Loucy (cell line): ENCODE results near the gene GRN.

Experiments
- CTCF ChIP-seq: fragments of 200-600 bp; sonication (generic); conservative IDR thresholded peaks from 2 replicates; pipeline ENCODE4 v1.5.1; 2014; ENCODE audit warnings: mild to moderate bottlenecking, antibody characterized with exemption, low read length
- EZH2phosphoT487 ChIP-seq: fragments of 200-600 bp; IDR thresholded peaks from 2 replicates; pipeline ENCODE4 v1.6.1; 2018; ENCODE audit warnings: antibody characterized with exemption, mild to moderate bottlenecking, moderate library complexity, borderline replicate concordance

GRCh38 chr17:44351464-44351863 is 6.4 kb downstream of the GRN start:
- TF ChIP-seq CTCF: no peak
- no peak for TF ChIP-seq EZH2phosphoT487
